ENCODE results near the gene TAC3.

DNA sequence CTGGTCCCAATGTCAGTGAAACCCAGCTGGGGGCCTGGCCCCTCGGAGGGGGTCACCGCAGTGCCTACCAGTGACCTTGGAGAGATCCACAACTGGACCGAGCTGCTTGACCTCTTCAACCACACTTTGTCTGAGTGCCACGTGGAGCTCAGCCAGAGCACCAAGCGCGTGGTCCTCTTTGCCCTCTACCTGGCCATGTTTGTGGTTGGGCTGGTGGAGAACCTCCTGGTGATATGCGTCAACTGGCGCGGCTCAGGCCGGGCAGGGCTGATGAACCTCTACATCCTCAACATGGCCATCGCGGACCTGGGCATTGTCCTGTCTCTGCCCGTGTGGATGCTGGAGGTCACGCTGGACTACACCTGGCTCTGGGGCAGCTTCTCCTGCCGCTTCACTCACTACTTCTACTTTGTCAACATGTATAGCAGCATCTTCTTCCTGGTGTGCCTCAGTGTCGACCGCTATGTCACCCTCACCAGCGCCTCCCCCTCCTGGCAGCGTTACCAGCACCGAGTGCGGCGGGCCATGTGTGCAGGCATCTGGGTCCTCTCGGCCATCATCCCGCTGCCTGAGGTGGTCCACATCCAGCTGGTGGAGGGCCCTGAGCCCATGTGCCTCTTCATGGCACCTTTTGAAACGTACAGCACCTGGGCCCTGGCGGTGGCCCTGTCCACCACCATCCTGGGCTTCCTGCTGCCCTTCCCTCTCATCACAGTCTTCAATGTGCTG lies 21.0 kb downstream of the TAC3 start:
- TF ChIP-seq CTCF (IDR thresholded peaks at IDR 0.05) (no peak), POLR2A (IDR thresholded peaks at IDR 0.05) (no peak)
